ENCODE measurements around the gene VWA5B2. TPM values are rescaled to one million over a fixed set of nuclear protein-coding genes. Genes with fewer than 3 reads are reported as not detected.

The VWA5B2 gene
- polyA plus RNA-seq, 1 donor from 2014 or later = 0.33 TPM

DNA sequence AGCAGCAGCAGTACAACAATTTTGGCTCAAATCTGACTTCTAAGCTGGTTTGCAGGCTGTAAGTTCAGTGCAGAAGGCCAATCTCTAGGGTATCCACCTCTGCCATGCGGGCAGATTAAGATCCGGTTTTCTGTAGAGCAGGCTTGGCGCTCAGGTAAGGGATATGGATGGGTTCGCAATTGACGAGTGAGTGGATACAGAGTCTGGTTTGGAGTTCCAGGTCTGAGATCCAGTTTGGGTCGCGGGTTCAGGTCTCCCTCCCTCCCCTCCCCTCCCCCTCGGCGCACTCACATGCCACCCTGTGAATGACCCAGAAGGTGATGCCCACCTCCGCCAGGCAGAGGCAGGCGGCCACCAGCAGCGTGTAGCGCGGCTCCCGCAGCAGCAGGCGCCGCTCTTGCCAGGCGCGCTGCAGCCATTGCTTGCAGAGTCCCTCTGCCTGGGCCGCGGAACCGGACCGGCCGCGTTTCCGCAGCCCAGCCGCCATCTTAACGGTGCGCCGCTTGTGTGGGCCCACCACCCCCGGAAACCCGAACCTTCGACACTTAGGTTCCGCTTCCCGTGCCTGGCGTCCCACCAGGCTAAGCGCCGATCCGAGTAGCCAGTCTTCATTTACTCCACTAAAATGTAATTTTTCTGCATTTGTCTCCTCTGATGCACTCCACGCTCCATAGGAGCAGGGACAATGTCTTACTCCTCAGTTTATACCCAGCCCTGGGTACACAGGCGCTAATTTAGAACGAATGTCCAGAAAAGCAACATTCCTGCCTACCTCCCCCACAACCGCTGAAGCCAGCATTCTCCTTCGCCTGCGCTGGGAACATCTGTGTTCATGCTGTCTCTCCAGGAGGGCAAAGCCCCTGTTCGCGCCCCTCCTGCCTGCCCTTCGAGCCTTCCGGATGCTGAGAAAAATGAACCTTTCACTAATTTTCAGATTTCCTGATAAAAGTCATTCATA, 19.3 kb downstream of the VWA5B2 start, which contains the start of gene ALG3:
ALG3 (minus strand) TSS at position 509 of the 958 bp plus-strand sequence; CDS start at position 487, 22 bp downstream.
- Histone ChIP-seq H3K9me3 (ENCODE audit: low read length) (no peaks in the 10 kb centered on the region), H3K79me2 (replicated peaks; ENCODE audit: insufficient read depth, low read length) (no peaks in the 10 kb centered on the region), H3K9ac (ENCODE audit: low read length) (peak within 1 kb of the TSS; percentile 70), H3K27ac (ENCODE audit: low read length) (peak within 1 kb of the TSS; percentile 77), H4K20me1 (ENCODE audit: insufficient read depth) (no peaks in the 10 kb centered on the region), H3K4me2 (ENCODE audit: low read length) (peak within 1 kb of the TSS; percentile 97), H2AFZ (ENCODE audit: low read depth, low read length) (peak within 1 kb of the TSS; percentile 74), H3F3A (ENCODE audit: insufficient read depth, low read length, poor library complexity, severe bottlenecking) (no peaks in the 10 kb centered on the region), H3K36me3 (ENCODE audit: insufficient read depth, low read length) (no peaks in the 10 kb centered on the region), H3K9me2 (ENCODE audit: insufficient read depth, low read length) (no peaks in the 10 kb centered on the region), H3K4me3 (ENCODE audit: low read length) (peak within 1 kb of the TSS; percentile 73), H3K27me3 (ENCODE audit: insufficient read depth, low read depth, low read length) (no peaks in the 10 kb centered on the region)
- TF ChIP-seq EZH2 (IDR thresholded peaks at IDR 0.05; ENCODE audit: borderline replicate concordance, insufficient read depth, low read length, poor library complexity, severe bottlenecking) (no peak), TAF1 (IDR thresholded peaks at IDR 0.05; ENCODE audit: low read depth) (peak; percentile 83), POLR2AphosphoS5 (IDR thresholded peaks at IDR 0.05) (peak; percentile 85), REST (IDR thresholded peaks at IDR 0.05; ENCODE audit: borderline replicate concordance) (peak; percentile 58), MXI1 (conservative IDR thresholded peaks at IDR 0.05; ENCODE audit: poor library complexity, severe bottlenecking) (peak; percentile 90), CTCF (IDR thresholded peaks at IDR 0.05; ENCODE audit: poor library complexity, severe bottlenecking) (peak; percentile 16), RAD21 (conservative IDR thresholded peaks at IDR 0.05) (peak; percentile 33), EP300 (conservative IDR thresholded peaks at IDR 0.05; ENCODE audit: poor library complexity, severe bottlenecking) (peak; percentile 34), SMC3 (conservative IDR thresholded peaks at IDR 0.05; ENCODE audit: poor library complexity) (peak; percentile 17)

- peak within 1 kb of the TSS; percentile 97 for H3K4me2 ChIP-seq (ENCODE audit: low read length)
- H4K20me1 ChIP-seq (ENCODE audit: insufficient read depth) = no peaks in the 10 kb centered on the region
- H2AFZ ChIP-seq (ENCODE audit: low read depth, low read length) = peak within 1 kb of the TSS; percentile 74
- TF ChIP-seq POLR2AphosphoS5 (IDR thresholded peaks at IDR 0.05) = no peak
- TF ChIP-seq SMC3 (conservative IDR thresholded peaks at IDR 0.05; ENCODE audit: poor library complexity) = peak; percentile 56
- no peak for TF ChIP-seq REST (IDR thresholded peaks at IDR 0.05; ENCODE audit: borderline replicate concordance)
- TF ChIP-seq TAF1 (IDR thresholded peaks at IDR 0.05; ENCODE audit: low read depth) = no peak
- TF ChIP-seq RAD21 (conservative IDR thresholded peaks at IDR 0.05) = peak; percentile 60
- TF ChIP-seq CTCF (IDR thresholded peaks at IDR 0.05; ENCODE audit: poor library complexity, severe bottlenecking) = peak; percentile 91
- no peak for TF ChIP-seq EP300 (conservative IDR thresholded peaks at IDR 0.05; ENCODE audit: poor library complexity, severe bottlenecking)
- TF ChIP-seq MXI1 (conservative IDR thresholded peaks at IDR 0.05; ENCODE audit: poor library complexity, severe bottlenecking) = peak; percentile 98
- TF ChIP-seq EZH2 (IDR thresholded peaks at IDR 0.05; ENCODE audit: borderline replicate concordance, insufficient read depth, low read length, poor library complexity, severe bottlenecking) = no peak
- H3K36me3 ChIP-seq (ENCODE audit: insufficient read depth, low read length) = no peaks in the 10 kb centered on the region
- H3K9ac ChIP-seq (ENCODE audit: low read length) = peak within 1 kb of the TSS; percentile 70
- H3K9me2 ChIP-seq (ENCODE audit: insufficient read depth, low read length) = no peaks in the 10 kb centered on the region
- no peaks in the 10 kb centered on the region for H3K27me3 ChIP-seq (ENCODE audit: insufficient read depth, low read depth, low read length)
- no peaks in the 10 kb centered on the region for H3K9me3 ChIP-seq (ENCODE audit: low read length)
- no peaks in the 10 kb centered on the region for H3K79me2 ChIP-seq (replicated peaks; ENCODE audit: insufficient read depth, low read length)
- H3F3A ChIP-seq (ENCODE audit: insufficient read depth, low read length, poor library complexity, severe bottlenecking) = no peaks in the 10 kb centered on the region
- H3K4me3 ChIP-seq (ENCODE audit: low read length) = peak within 1 kb of the TSS; percentile 73
- peak within 1 kb of the TSS; percentile 77 for H3K27ac ChIP-seq (ENCODE audit: low read length)
Observed at GRCh38 chr3:184249412-184250166, 20.2 kb downstream of the VWA5B2 start, which contains the start of gene EEF1AKMT4. Gene EEF1AKMT4 (plus strand): TSS chr3:184249672. CDS start chr3:184249695, 23 bp downstream.

Measured in neural cell (in vitro differentiated cells).